Neural cell (in vitro differentiated cells): ENCODE data around the gene HS6ST1.

Experiments
- EP300 ChIP-seq: fragments of 450-650 bp; conservative IDR thresholded peaks from 2 replicates; pipeline ENCODE4 v1.6.1; 2014; ENCODE audit warnings: antibody characterized with exemption, mild to moderate bottlenecking, moderate library complexity; ENCODE audit not compliant: poor library complexity, severe bottlenecking
- EZH2 ChIP-seq: fragments of 200-600, 300-800 bp; shearing (Covaris generic), sonication (generic); IDR thresholded peaks from 2 replicates; pipeline ENCODE4 v1.6.1; 2014; ENCODE audit warnings: antibody characterized with exemption, low read length, borderline replicate concordance, mild to moderate bottlenecking; ENCODE audit not compliant: insufficient read depth, poor library complexity, severe bottlenecking
- MXI1 ChIP-seq: fragments of 450-650 bp; conservative IDR thresholded peaks from 2 replicates; pipeline ENCODE4 v1.6.1; 2014; ENCODE audit warnings: antibody characterized with exemption, mild to moderate bottlenecking; ENCODE audit not compliant: poor library complexity, severe bottlenecking
- POLR2AphosphoS5 ChIP-seq: IDR thresholded peaks from 2 replicates; pipeline ENCODE4 v1.6.1; 2012
- RAD21 ChIP-seq: fragments of 450-650 bp; conservative IDR thresholded peaks from 2 replicates; pipeline ENCODE4 v1.6.1; 2014; ENCODE audit warnings: antibody characterized with exemption, mild to moderate bottlenecking, moderate library complexity
- SMC3 ChIP-seq: fragments of 450-650 bp; conservative IDR thresholded peaks from 2 replicates; pipeline ENCODE4 v1.6.1; 2014; ENCODE audit warnings: antibody characterized with exemption, mild to moderate bottlenecking, moderate library complexity; ENCODE audit not compliant: poor library complexity
- TAF1 ChIP-seq: IDR thresholded peaks from 2 replicates; pipeline ENCODE4 v1.6.1; 2012; ENCODE audit warnings: low read depth
- TF ChIP-seq, protein P1 (sequence below): fragments of 450-650 bp; IDR thresholded peaks from 2 replicates; pipeline ENCODE4 v1.5.1; 2014; ENCODE audit warnings: antibody characterized with exemption, mild to moderate bottlenecking, moderate library complexity; ENCODE audit not compliant: poor library complexity, severe bottlenecking
- TF ChIP-seq, protein P2 (sequence below): IDR thresholded peaks from 2 replicates; pipeline ENCODE4 v1.6.1; 2012; ENCODE audit warnings: borderline replicate concordance

DNA sequence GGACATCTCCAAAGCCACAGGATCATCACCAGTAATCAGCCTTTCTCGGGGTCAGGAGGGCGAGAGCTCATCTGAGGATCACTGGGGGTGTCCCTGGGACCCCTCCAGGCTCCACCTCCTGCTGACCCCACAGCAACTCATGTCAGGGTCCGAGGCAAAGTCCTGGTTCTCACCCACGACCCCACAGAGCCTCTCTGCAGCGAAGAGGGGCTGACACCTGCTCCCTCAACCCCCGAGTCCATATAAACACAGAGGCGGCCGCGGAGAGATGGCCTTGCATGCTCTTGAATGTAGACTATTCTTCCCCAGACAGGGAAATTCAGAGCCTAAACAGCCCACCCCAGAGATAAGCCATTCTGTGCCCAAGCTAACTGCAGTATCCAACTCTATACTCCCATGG is 29.9 kb downstream of the HS6ST1 start:
- TF ChIP-seq, protein P1, sequence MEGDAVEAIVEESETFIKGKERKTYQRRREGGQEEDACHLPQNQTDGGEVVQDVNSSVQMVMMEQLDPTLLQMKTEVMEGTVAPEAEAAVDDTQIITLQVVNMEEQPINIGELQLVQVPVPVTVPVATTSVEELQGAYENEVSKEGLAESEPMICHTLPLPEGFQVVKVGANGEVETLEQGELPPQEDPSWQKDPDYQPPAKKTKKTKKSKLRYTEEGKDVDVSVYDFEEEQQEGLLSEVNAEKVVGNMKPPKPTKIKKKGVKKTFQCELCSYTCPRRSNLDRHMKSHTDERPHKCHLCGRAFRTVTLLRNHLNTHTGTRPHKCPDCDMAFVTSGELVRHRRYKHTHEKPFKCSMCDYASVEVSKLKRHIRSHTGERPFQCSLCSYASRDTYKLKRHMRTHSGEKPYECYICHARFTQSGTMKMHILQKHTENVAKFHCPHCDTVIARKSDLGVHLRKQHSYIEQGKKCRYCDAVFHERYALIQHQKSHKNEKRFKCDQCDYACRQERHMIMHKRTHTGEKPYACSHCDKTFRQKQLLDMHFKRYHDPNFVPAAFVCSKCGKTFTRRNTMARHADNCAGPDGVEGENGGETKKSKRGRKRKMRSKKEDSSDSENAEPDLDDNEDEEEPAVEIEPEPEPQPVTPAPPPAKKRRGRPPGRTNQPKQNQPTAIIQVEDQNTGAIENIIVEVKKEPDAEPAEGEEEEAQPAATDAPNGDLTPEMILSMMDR = no peak
- TF ChIP-seq TAF1 (no peak), EZH2 (no peak), EP300 (no peak), POLR2AphosphoS5 (no peak), MXI1 (no peak), SMC3 (no peak), RAD21 (no peak)
- TF ChIP-seq, protein P2, sequence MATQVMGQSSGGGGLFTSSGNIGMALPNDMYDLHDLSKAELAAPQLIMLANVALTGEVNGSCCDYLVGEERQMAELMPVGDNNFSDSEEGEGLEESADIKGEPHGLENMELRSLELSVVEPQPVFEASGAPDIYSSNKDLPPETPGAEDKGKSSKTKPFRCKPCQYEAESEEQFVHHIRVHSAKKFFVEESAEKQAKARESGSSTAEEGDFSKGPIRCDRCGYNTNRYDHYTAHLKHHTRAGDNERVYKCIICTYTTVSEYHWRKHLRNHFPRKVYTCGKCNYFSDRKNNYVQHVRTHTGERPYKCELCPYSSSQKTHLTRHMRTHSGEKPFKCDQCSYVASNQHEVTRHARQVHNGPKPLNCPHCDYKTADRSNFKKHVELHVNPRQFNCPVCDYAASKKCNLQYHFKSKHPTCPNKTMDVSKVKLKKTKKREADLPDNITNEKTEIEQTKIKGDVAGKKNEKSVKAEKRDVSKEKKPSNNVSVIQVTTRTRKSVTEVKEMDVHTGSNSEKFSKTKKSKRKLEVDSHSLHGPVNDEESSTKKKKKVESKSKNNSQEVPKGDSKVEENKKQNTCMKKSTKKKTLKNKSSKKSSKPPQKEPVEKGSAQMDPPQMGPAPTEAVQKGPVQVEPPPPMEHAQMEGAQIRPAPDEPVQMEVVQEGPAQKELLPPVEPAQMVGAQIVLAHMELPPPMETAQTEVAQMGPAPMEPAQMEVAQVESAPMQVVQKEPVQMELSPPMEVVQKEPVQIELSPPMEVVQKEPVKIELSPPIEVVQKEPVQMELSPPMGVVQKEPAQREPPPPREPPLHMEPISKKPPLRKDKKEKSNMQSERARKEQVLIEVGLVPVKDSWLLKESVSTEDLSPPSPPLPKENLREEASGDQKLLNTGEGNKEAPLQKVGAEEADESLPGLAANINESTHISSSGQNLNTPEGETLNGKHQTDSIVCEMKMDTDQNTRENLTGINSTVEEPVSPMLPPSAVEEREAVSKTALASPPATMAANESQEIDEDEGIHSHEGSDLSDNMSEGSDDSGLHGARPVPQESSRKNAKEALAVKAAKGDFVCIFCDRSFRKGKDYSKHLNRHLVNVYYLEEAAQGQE = no peak
